B cell (primary cell): ENCODE measurements around the gene INPP4A. TPM values are rescaled to one million over a fixed set of nuclear protein-coding genes. Genes with fewer than 3 reads are reported as not detected.

ENCODE experiments used
- ATAC-seq: fragments of 200-7000 bp; cut with Tn5 transposase; one replicate; pipeline ENCODE4 v1.10.0; 2021; ENCODE audit warnings: low read depth, mild to moderate bottlenecking, moderate number of reproducible peaks, moderate library complexity
- CTCF ChIA-PET: fragments of 350-600 bp; sonication (Branson Sonifier 250); formaldehyde crosslinking; loops from one replicate; lab custom pipeline; 2021; ENCODE audit warnings: antibody characterized with exemption, inconsistent platforms; lab: Charles Lee
- POLR2A ChIA-PET: fragments of 350-600 bp; sonication (Branson Sonifier 250); formaldehyde crosslinking; loops from one replicate; lab custom pipeline; 2021; ENCODE audit warnings: antibody characterized with exemption; lab: Charles Lee
- DNase-seq: peaks from one replicate; pipeline ENCODE4 v3.0.0; 2013
- H2AFZ ChIP-seq: 2 replicates; pipeline ENCODE4 v1.6.1; 2012; ENCODE audit warnings: mild to moderate bottlenecking, low read depth, low read length; ENCODE audit not compliant: insufficient read depth, poor library complexity, severe bottlenecking
- H3K27ac ChIP-seq, 2 donors: 1 replicate in 1 of 2; 2 replicates in 1 of 2; pipeline ENCODE4 v1.5.1; 2012 to 2013; ENCODE audit warnings: low read length in 2 of 2, mild to moderate bottlenecking in 2 of 2, moderate library complexity in 1 of 2
- H3K27me3 ChIP-seq, 4 experiments: fragments of 200-600 bp in 1 of 4; sonication (generic) in 1 of 4; replicated peaks in 1 of 4; 1 replicate in 2 of 4; 2 replicates in 2 of 4; pipeline versions ENCODE4 v1.6.1 to v1.7.0; 2013 to 2016; ENCODE audit warnings: low read length in 3 of 4, mild to moderate bottlenecking in 2 of 4, mixed read lengths in 1 of 4, moderate library complexity in 1 of 4; ENCODE audit not compliant: insufficient read depth in 4 of 4, control insufficient read depth in 3 of 4; ENCODE audit errors: control extremely low read depth in 1 of 4
- H3K36me3 ChIP-seq, 2 experiments: replicated peaks in 1 of 2; 1 replicate in 1 of 2; 2 replicates in 1 of 2; pipeline versions ENCODE4 v1.6.1 to v1.7.1; 2013; ENCODE audit warnings: low read length in 1 of 2; ENCODE audit not compliant: insufficient read depth in 2 of 2, control insufficient read depth in 1 of 2; ENCODE audit errors: control extremely low read depth in 1 of 2, extremely low read depth in 1 of 2
- H3K4me1 ChIP-seq, 2 donors: fragments of 200-600 bp in 1 of 2; sonication (generic) in 1 of 2; 1 replicate in 1 of 2; 2 replicates in 1 of 2; pipeline versions ENCODE4 v1.5.1 to v1.6.1; 2013 to 2017; ENCODE audit warnings: low read length in 2 of 2; ENCODE audit not compliant: control insufficient read depth in 2 of 2, insufficient read depth in 2 of 2
- H3K4me2 ChIP-seq: replicated peaks from 2 replicates; pipeline ENCODE3; 2012; ENCODE audit warnings: mild to moderate bottlenecking, low read depth, low read length; ENCODE audit not compliant: poor library complexity, severe bottlenecking
- H3K4me3 ChIP-seq, 5 experiments: fragments of 200-600 bp in 1 of 5; sonication (generic) in 1 of 5; 1 replicate in 3 of 5; 2 replicates in 2 of 5; pipeline versions ENCODE4 v1.5.1 to v1.7.0; 2011 to 2016; ENCODE audit warnings: low read length in 4 of 5, mild to moderate bottlenecking in 4 of 5, low read depth in 2 of 5, control low read depth in 1 of 5, moderate library complexity in 1 of 5; ENCODE audit not compliant: insufficient read depth in 1 of 5; ENCODE audit errors: control extremely low read depth in 1 of 5, extremely low read depth in 1 of 5
- H3K79me2 ChIP-seq: fragments of 200-600 bp; sonication (generic); one replicate; pipeline ENCODE4 v1.6.0; 2016; ENCODE audit warnings: low read length; ENCODE audit not compliant: control insufficient read depth, insufficient read depth
- H3K9ac ChIP-seq: fragments of 200-600 bp; sonication (generic); 2 replicates; pipeline ENCODE4 v1.6.1; 2017; ENCODE audit warnings: mild to moderate bottlenecking, low read length, moderate library complexity
- H3K9me3 ChIP-seq, 3 donors: one replicate each; pipeline versions ENCODE4 v1.6.1 to v1.7.1; 2013; ENCODE audit warnings: low read length in 2 of 3; ENCODE audit not compliant: control insufficient read depth in 2 of 3, insufficient read depth in 1 of 3; ENCODE audit errors: control extremely low read depth in 1 of 3
- H4K20me1 ChIP-seq: 2 replicates; pipeline ENCODE4 v1.6.0; 2012; ENCODE audit warnings: mild to moderate bottlenecking, low read length; ENCODE audit not compliant: insufficient read depth, control insufficient read depth, poor library complexity, severe bottlenecking
- H3K27ac Mint-ChIP-seq: one replicate; pipeline ENCODE4 v1.8.0; 2021; ENCODE audit warnings: mixed read lengths
- H3K27me3 Mint-ChIP-seq: one replicate; pipeline ENCODE4 v1.8.0; 2021; ENCODE audit warnings: mixed read lengths
- H3K4me1 Mint-ChIP-seq: one replicate; pipeline ENCODE4 v1.8.0; 2021; ENCODE audit warnings: mixed read lengths
- H3K4me3 Mint-ChIP-seq: one replicate; pipeline ENCODE4 v1.8.0; 2021; ENCODE audit warnings: mixed read lengths
- H3K9me3 Mint-ChIP-seq: one replicate; pipeline ENCODE4 v1.8.0; 2022; ENCODE audit warnings: mixed read lengths; ENCODE audit not compliant: insufficient read depth
- CTCF ChIP-seq: fragments of 200-600 bp; IDR thresholded peaks from one replicate; pipeline ENCODE4 v1.8.0; 2022; ENCODE audit warnings: antibody characterized with exemption, mild to moderate bottlenecking
- EZH2 ChIP-seq: IDR thresholded peaks from 2 replicates; pipeline ENCODE4 v1.6.1; 2012; ENCODE audit warnings: borderline replicate concordance, low read depth, mild to moderate bottlenecking, moderate library complexity, low read length; ENCODE audit not compliant: insufficient read depth, poor library complexity, severe bottlenecking
- WGBS: methylation state at CpG from one replicate; pipeline ENCODE4 v1.1.5; 2013; ENCODE audit warnings: missing lambda C conversion rate; ENCODE audit not compliant: insufficient coverage; 5-methylcytosine and 5-hydroxymethylcytosine counted together
- intact Hi-C: fragments of 100-400 bp; cut with micrococcal nuclease; formaldehyde crosslinking; loops from one replicate; pipeline ENCODE4 v1.10.0; 2022
- polyA plus RNA-seq: library from polyadenylated mRNA; depleted of rRNA; stranded (reverse); fragments of >200 nt; gene quantifications from 2 replicates; pipeline ENCODE4 v1.2.3, GENCODE V29; 2012
- total RNA-seq, 2 donors: library from RNA; stranded (reverse); fragments of 120-200 nt in 1 of 2; gene quantifications; 1 replicate in 1 of 2; 2 replicates in 1 of 2; pipeline versions ENCODE4 v1.2.3 to v1.2.4, GENCODE V29; 2013 to 2022

Gene INPP4A
- total and polyA plus RNA-seq, 2 donors (not counting 1 experiment from before 2014, with no cell fraction given), result 10.7 to 22.5 TPM

- no peaks in the 10 kb centered on the region for H3K9me3 ChIP-seq
- H3K27me3 Mint-ChIP-seq, result no peaks in the 10 kb centered on the region
- no peak for ATAC-seq
- no peak overlapping the region for H3K27ac ChIP-seq
- no peaks in the 10 kb centered on the region for H4K20me1 ChIP-seq
- TF ChIP-seq CTCF, result no peak
- TF ChIP-seq EZH2, result no peak
- H3K4me2 ChIP-seq, result no peak overlapping the region
- H3K4me1 ChIP-seq, result peaks cover 0 to 15% of the 10 kb centered on the region in 2 donors
- ChIA-PET CTCF (no interaction called here), POLR2A (no interaction called here)
- DNase-seq, result no peak
- H3K9ac ChIP-seq, result no peak overlapping the region
- no peak overlapping the region for H3K4me3 Mint-ChIP-seq
- WGBS, result 98% methylated on average over 4 of the region's 8 CpGs
- no peaks in the 10 kb centered on the region for H3K36me3 ChIP-seq
- H3K79me2 ChIP-seq, result peaks cover 28% of the 10 kb centered on the region
- intact Hi-C loops, result no loop called here
- no peak overlapping the region for H3K4me3 ChIP-seq
- H3K27ac Mint-ChIP-seq, result no peak overlapping the region
- no peak overlapping the region for H2AFZ ChIP-seq
- H3K27me3 ChIP-seq, result no peaks in the 10 kb centered on the region
- no peaks in the 10 kb centered on the region for H3K9me3 Mint-ChIP-seq
- H3K4me1 Mint-ChIP-seq, result peaks cover 24% of the 10 kb centered on the region
These were observed 62.2 kb downstream of the INPP4A start for GRCh38 chr2:98506881-98507280.

GRCh38 chr2:98507461-98507860, 62.8 kb downstream of the INPP4A start:
- Histone ChIP-seq H3K36me3 (no peaks in the 10 kb centered on the region), H2AFZ (no peak overlapping the region), H3K79me2 (peaks cover 28% of the 10 kb centered on the region), H3K4me3 (no peak overlapping the region), H3K4me2 (no peak overlapping the region), H4K20me1 (no peaks in the 10 kb centered on the region), H3K27ac (no peak overlapping the region), H3K9me3 (no peaks in the 10 kb centered on the region), H3K9ac (no peak overlapping the region), H3K4me1 (peaks cover 0 to 15% of the 10 kb centered on the region in 2 donors), H3K27me3 (no peaks in the 10 kb centered on the region)
- no CpG with 5 or more reads among the region's 3 CpGs for WGBS
- Mint-ChIP-seq H3K9me3 (no peaks in the 10 kb centered on the region), H3K27ac (no peak overlapping the region), H3K4me1 (peaks cover 24% of the 10 kb centered on the region), H3K27me3 (no peaks in the 10 kb centered on the region), H3K4me3 (no peak overlapping the region)
- intact Hi-C loops, result no loop called here
- DNase-seq, result no peak
- ChIA-PET CTCF (no interaction called here), POLR2A (no interaction called here)
- no peak for TF ChIP-seq EZH2
- no peak for TF ChIP-seq CTCF
- no peak for ATAC-seq
